Skeletal muscle satellite cell (primary cell): ENCODE measurements around the gene HABP4.
A peak's percentile ranks its signal among the peaks of the same experiment; 100 is the strongest.

Source experiments
- H3K27me3 ChIP-seq: 2 replicates; pipeline ENCODE4 v1.7.0; 2013; ENCODE audit warnings: low read length; ENCODE audit not compliant: control insufficient read depth, insufficient read depth
- H3K36me3 ChIP-seq: 2 replicates; pipeline ENCODE4 v1.7.0; 2013; ENCODE audit warnings: mild to moderate bottlenecking, control low read depth, low read length; ENCODE audit not compliant: insufficient read depth
- H3K4me1 ChIP-seq: 2 replicates; pipeline ENCODE4 v1.7.0; 2013; ENCODE audit warnings: low read length; ENCODE audit not compliant: control insufficient read depth, insufficient read depth
- H3K4me2 ChIP-seq: 2 replicates; pipeline ENCODE4 v1.7.0; 2013; ENCODE audit warnings: mild to moderate bottlenecking, low read length
- H3K4me3 ChIP-seq: 2 replicates; pipeline ENCODE4 v1.7.0; 2013; ENCODE audit warnings: low read length
- H3K9ac ChIP-seq: 2 replicates; pipeline ENCODE4 v1.7.0; 2013; ENCODE audit warnings: mild to moderate bottlenecking, low read depth, low read length, moderate library complexity
- H3K9me3 ChIP-seq: replicated peaks from 2 replicates; pipeline ENCODE4 v1.7.0; 2013; ENCODE audit warnings: mild to moderate bottlenecking, control low read depth, low read length

The HABP4 gene

GRCh38 chr9:96418920-96419690 is 30.9 kb upstream of the HABP4 start:
- peaks cover 27% of the 10 kb centered on the region for H3K4me1 ChIP-seq
- H3K9ac ChIP-seq = peak overlapping the region; percentile 98
- no peaks in the 10 kb centered on the region for H3K27me3 ChIP-seq

DNA sequence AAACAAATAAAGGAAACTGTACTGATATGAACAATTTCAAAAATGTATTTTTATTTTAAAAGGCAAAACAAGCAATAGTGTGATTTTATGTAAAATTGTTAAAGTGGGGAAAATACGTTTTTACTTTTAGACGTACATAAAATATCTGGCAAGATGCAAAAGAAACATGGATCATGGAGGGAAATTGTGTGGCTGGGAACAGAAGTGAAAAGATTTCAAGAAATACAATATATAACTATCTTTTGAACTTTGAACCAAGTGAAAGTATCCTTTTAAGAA is 30.3 kb upstream of the HABP4 start:
- Histone ChIP-seq H3K27me3 (no peaks in the 10 kb centered on the region), H3K9me3 (no peaks in the 10 kb centered on the region), H3K36me3 (no peaks in the 10 kb centered on the region), H3K4me1 (peaks cover 27% of the 10 kb centered on the region), H3K4me3 (peak overlapping the region; percentile 89), H3K4me2 (peak overlapping the region; percentile 99), H3K9ac (peak overlapping the region; percentile 98)

More at GRCh38 chr9:96418920-96419690, 30.9 kb upstream of the HABP4 start:
- H3K4me3 ChIP-seq = peak overlapping the region; percentile 89
- H3K36me3 ChIP-seq = no peaks in the 10 kb centered on the region
- H3K4me2 ChIP-seq = peak overlapping the region; percentile 99
- no peaks in the 10 kb centered on the region for H3K9me3 ChIP-seq

- Histone ChIP-seq H3K4me1 (peaks cover 27% of the 10 kb centered on the region), H3K4me3 (no peak overlapping the region), H3K4me2 (peak overlapping the region; percentile 99), H3K27me3 (no peaks in the 10 kb centered on the region), H3K9me3 (no peaks in the 10 kb centered on the region), H3K36me3 (no peaks in the 10 kb centered on the region), H3K9ac (peak overlapping the region; percentile 98)
These were observed 29.3 kb upstream of the HABP4 start for GRCh38 chr9:96420468-96421219.

DNA sequence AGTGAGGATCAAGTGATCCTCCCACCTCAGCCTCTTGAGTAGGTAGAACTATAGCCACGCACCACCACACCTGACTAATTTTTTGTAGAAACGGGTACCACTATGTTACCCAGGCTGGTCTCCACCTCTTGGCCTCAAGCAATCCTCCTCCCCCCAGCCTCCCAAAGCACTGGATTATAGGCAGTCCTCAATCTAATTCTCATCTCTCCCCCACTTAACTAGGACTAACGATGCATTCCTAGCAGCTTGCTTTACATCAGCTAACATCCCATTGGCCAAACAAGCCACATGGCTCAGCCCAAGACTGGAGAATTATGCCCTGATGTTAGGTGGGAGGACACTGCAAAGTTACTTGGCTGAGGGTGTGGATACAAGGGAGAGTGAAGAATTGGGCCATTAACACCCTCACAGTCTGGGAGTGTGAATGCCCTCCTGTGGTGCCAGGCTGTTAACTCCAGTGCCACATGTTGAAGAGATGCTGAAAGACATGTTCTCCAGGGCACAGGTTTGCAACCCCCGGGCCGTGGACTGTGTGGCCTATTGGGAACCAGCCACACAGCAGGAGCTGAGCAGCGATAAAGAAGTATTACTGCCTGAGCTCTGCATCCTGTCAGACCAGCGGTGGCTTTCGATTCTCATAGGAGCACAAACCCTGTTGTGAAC is 26.5 kb upstream of the HABP4 start:
- H3K4me3 ChIP-seq = no peak overlapping the region
- no peaks in the 10 kb centered on the region for H3K36me3 ChIP-seq
- no peak overlapping the region for H3K4me2 ChIP-seq
- no peak overlapping the region for H3K9ac ChIP-seq
- no peaks in the 10 kb centered on the region for H3K9me3 ChIP-seq
- no peaks in the 10 kb centered on the region for H3K27me3 ChIP-seq
- H3K4me1 ChIP-seq = peaks cover 20% of the 10 kb centered on the region

DNA sequence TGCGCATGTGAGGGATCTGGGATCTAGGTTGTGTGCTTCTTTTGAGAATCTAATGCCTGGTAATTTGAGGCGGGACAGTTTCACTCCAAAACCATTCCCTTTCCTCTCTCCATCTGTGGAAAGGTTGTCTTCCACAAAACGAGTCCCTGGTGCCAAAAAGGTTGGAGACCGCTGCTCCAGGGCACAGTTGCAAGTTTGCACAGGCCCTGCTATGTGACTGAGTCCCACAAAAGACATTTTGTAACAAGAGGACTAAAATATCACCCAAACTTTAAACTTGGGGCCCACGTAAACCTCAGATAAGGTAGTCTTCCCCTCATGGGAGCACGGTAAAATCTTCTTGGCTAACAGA is 26.0 kb upstream of the HABP4 start:
- Histone ChIP-seq H3K36me3 (no peaks in the 10 kb centered on the region), H3K27me3 (no peaks in the 10 kb centered on the region), H3K9me3 (no peaks in the 10 kb centered on the region), H3K4me3 (no peak overlapping the region), H3K4me1 (peaks cover 20% of the 10 kb centered on the region), H3K9ac (no peak overlapping the region), H3K4me2 (no peak overlapping the region)

GRCh38 chr9:96425500-96426169 is 24.3 kb upstream of the HABP4 start:
- H3K4me2 ChIP-seq = no peak overlapping the region
- no peak overlapping the region for H3K9ac ChIP-seq
- no peaks in the 10 kb centered on the region for H3K36me3 ChIP-seq
- H3K9me3 ChIP-seq = no peaks in the 10 kb centered on the region
- no peak overlapping the region for H3K4me3 ChIP-seq
- no peaks in the 10 kb centered on the region for H3K27me3 ChIP-seq
- H3K4me1 ChIP-seq = peaks cover 8% of the 10 kb centered on the region

- Histone ChIP-seq H3K9ac (no peak overlapping the region), H3K4me3 (no peak overlapping the region), H3K4me2 (no peak overlapping the region), H3K9me3 (no peaks in the 10 kb centered on the region), H3K36me3 (no peaks in the 10 kb centered on the region), H3K4me1 (no peaks in the 10 kb centered on the region), H3K27me3 (no peaks in the 10 kb centered on the region)
These were observed 20.2 kb upstream of the HABP4 start for GRCh38 chr9:96429732-96430131.

DNA sequence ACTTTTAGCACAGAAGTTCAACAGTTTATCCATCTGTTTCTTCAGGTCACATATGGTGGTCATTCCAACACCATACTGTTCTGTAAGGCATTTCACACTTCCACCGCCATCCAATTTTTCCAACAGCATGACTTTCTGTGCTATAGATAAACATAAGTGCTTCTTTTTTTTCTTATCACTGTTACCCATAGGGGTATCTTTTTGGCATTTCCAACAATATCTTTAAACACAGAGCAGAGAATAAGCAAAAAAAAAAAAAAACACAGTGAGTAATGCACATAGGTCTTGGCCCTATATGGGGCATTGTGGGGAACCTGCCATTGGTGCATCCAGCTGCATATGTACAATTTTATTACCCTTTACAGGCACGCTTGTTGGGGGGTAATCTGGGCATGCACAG is 19.6 kb upstream of the HABP4 start:
- Histone ChIP-seq H3K36me3 (no peaks in the 10 kb centered on the region), H3K9me3 (no peaks in the 10 kb centered on the region), H3K9ac (no peak overlapping the region), H3K4me3 (no peak overlapping the region), H3K4me2 (no peak overlapping the region), H3K27me3 (no peaks in the 10 kb centered on the region), H3K4me1 (no peaks in the 10 kb centered on the region)

GRCh38 chr9:96435345-96435744 is 14.6 kb upstream of the HABP4 start:
- no peak overlapping the region for H3K9ac ChIP-seq
- no peaks in the 10 kb centered on the region for H3K36me3 ChIP-seq
- no peak overlapping the region for H3K4me3 ChIP-seq
- H3K4me2 ChIP-seq = no peak overlapping the region
- no peaks in the 10 kb centered on the region for H3K27me3 ChIP-seq
- no peaks in the 10 kb centered on the region for H3K9me3 ChIP-seq
- H3K4me1 ChIP-seq = no peaks in the 10 kb centered on the region

- Histone ChIP-seq H3K4me2 (no peak overlapping the region), H3K4me3 (no peak overlapping the region), H3K36me3 (no peaks in the 10 kb centered on the region), H3K9me3 (no peaks in the 10 kb centered on the region), H3K4me1 (no peaks in the 10 kb centered on the region), H3K27me3 (no peaks in the 10 kb centered on the region), H3K9ac (no peak overlapping the region)
These were observed 13.9 kb upstream of the HABP4 start for GRCh38 chr9:96436063-96436455.

DNA sequence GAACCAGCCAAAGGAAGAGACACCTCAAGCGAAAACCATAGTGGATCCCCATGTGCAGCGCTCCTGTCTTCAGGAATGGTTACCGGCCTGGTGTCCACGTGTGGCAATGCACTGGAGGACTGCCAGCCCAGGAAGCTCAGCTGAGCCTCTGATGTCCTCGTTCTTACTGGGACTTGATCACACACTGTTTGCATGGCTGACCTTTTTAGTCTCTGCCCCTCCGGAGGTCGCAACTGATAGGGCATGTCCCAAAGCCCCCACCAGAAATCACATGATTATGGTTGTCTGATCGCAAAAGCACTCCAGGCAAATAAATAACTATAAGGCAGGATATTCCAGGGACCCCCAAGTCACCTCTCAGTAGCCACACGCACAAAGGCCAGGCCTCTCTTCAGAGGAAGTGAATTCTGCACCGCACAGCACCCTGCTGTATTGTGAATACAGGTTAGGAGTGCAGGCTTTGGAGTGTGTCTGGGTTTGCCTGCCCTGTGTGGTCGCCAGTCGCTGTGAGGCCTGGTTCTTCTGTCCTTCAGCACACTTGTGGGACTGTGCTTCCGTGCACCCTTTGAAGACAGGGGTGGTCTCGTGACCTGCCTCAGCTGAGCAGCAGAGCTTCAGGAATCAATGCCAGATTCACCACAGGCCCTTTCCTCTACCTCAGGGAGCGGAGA is 13.4 kb upstream of the HABP4 start:
- H3K9me3 ChIP-seq = no peaks in the 10 kb centered on the region
- H3K27me3 ChIP-seq = no peaks in the 10 kb centered on the region
- H3K4me1 ChIP-seq = no peaks in the 10 kb centered on the region
- no peak overlapping the region for H3K4me3 ChIP-seq
- no peaks in the 10 kb centered on the region for H3K36me3 ChIP-seq
- no peak overlapping the region for H3K4me2 ChIP-seq
- H3K9ac ChIP-seq = no peak overlapping the region
